ENCODE measurements around the gene RAB26.

DNA sequence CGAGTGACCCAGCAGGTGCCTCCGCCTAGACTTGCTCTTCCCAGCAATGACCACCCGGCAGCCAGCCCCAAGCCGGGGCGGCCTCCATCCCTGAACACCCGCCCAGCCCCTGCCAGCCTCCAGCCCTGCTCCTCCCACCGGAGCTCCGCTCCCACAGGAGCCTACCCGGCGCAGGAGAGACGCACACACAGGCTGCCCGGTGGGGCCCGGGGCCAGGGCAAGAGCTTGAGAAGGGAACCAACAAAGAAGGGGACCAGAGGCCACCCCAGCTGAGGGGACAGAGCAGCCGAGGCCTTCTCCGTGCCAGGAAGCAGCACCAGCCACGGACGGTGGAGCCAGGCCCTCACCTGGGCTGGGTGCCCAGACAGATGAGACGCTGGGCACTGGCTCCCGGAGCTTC is 26.6 kb upstream of the RAB26 start:
- TF ChIP-seq, protein P1, sequence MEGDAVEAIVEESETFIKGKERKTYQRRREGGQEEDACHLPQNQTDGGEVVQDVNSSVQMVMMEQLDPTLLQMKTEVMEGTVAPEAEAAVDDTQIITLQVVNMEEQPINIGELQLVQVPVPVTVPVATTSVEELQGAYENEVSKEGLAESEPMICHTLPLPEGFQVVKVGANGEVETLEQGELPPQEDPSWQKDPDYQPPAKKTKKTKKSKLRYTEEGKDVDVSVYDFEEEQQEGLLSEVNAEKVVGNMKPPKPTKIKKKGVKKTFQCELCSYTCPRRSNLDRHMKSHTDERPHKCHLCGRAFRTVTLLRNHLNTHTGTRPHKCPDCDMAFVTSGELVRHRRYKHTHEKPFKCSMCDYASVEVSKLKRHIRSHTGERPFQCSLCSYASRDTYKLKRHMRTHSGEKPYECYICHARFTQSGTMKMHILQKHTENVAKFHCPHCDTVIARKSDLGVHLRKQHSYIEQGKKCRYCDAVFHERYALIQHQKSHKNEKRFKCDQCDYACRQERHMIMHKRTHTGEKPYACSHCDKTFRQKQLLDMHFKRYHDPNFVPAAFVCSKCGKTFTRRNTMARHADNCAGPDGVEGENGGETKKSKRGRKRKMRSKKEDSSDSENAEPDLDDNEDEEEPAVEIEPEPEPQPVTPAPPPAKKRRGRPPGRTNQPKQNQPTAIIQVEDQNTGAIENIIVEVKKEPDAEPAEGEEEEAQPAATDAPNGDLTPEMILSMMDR (IDR thresholded peaks at IDR 0.05), result no peak
- TF ChIP-seq POLR2A (IDR thresholded peaks at IDR 0.05), result no peak
